NCI-H1105 (cell line): ENCODE measurements around the gene CDV3.

Source experiments
- DNase-seq: peaks from one replicate; lab custom pipeline; 2025; lab: John Stamatoyannopoulos, UW

CDV3 gene

GRCh38 chr3:133606342-133606741 lies 32.9 kb downstream of the CDV3 start:
- no peak for DNase-seq

- DNase-seq: no peak
These were observed 33.4 kb downstream of the CDV3 start for GRCh38 chr3:133606902-133607301.

- no peak for DNase-seq
These were observed 34.3 kb downstream of the CDV3 start for GRCh38 chr3:133607816-133608215.

- no peak for DNase-seq
These were observed 34.9 kb downstream of the CDV3 start for GRCh38 chr3:133608388-133608787.

GRCh38 chr3:133610031-133610430 lies 36.5 kb downstream of the CDV3 start:
- no peak for DNase-seq

GRCh38 chr3:133611534-133611933 lies 38.0 kb downstream of the CDV3 start:
- DNase-seq: no peak

GRCh38 chr3:133620066-133620784 lies 46.7 kb downstream of the CDV3 start:
- DNase-seq: no peak

- DNase-seq: no peak
These were observed 54.3 kb downstream of the CDV3 start for GRCh38 chr3:133627789-133628188.

- DNase-seq: no peak
These were observed 55.7 kb downstream of the CDV3 start for GRCh38 chr3:133629146-133629545.

GRCh38 chr3:133633439-133633838 lies 60.0 kb downstream of the CDV3 start:
- no peak for DNase-seq
